ENCODE data around the gene GABRB3. TPM values are rescaled to one million over a fixed set of nuclear protein-coding genes. Genes with fewer than 3 reads are reported as not detected.

Gene GABRB3
- total RNA-seq, 4 donors from 2014 or later: 1.2 to 3.9 (median 2.1) TPM; not detected in 1

DNA sequence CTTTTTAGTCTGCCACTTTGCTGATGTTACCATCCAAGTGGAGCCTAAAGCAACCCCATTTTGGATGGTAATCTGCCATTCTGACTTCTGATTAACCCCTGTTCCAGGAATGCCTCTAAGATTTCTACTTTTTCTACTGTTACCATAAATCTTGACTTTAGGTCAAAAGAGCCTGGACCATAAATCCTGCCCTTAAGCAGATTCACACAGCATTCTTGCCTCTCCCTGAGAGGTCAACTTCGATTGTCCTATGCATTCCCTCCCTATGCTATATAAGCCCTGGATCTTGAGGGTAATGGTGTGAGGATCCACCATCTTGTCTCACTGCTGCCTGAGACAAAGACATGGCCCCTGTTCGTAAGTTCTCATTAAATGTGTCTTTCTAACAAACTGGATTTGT lies 177.3 kb downstream of the GABRB3 start:
- no peaks in the 10 kb centered on the region for H3K36me3 ChIP-seq
- 53 to 71% methylated on average over 2 of the region's 2 CpGs for WGBS, 2 donors
- H3K9me3 ChIP-seq: peaks cover 0 to 21% (median under 1%) of the 10 kb centered on the region in 4 donors
- no peaks in the 10 kb centered on the region for H3K4me1 ChIP-seq
- DNase-seq (ENCODE audit: low spot score in 2 of 2): no peak
- H3K4me3 ChIP-seq: no peak overlapping the region
- TF ChIP-seq, protein P1, sequence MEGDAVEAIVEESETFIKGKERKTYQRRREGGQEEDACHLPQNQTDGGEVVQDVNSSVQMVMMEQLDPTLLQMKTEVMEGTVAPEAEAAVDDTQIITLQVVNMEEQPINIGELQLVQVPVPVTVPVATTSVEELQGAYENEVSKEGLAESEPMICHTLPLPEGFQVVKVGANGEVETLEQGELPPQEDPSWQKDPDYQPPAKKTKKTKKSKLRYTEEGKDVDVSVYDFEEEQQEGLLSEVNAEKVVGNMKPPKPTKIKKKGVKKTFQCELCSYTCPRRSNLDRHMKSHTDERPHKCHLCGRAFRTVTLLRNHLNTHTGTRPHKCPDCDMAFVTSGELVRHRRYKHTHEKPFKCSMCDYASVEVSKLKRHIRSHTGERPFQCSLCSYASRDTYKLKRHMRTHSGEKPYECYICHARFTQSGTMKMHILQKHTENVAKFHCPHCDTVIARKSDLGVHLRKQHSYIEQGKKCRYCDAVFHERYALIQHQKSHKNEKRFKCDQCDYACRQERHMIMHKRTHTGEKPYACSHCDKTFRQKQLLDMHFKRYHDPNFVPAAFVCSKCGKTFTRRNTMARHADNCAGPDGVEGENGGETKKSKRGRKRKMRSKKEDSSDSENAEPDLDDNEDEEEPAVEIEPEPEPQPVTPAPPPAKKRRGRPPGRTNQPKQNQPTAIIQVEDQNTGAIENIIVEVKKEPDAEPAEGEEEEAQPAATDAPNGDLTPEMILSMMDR (IDR thresholded peaks at IDR 0.05): no peak
- TF ChIP-seq EP300 (IDR thresholded peaks at IDR 0.05) (no peak), POLR2A (IDR thresholded peaks at IDR 0.05) (no peak)
- no peak overlapping the region for H3K27ac ChIP-seq
- no peaks in the 10 kb centered on the region for H3K27me3 ChIP-seq

GRCh38 chr15:26590676-26591075 lies 182.2 kb downstream of the GABRB3 start:
- Histone ChIP-seq H3K36me3 (no peaks in the 10 kb centered on the region), H3K4me3 (no peak overlapping the region), H3K27ac (no peak overlapping the region), H3K27me3 (no peaks in the 10 kb centered on the region), H3K9me3 (no peaks in the 10 kb centered on the region), H3K4me1 (no peaks in the 10 kb centered on the region)
- TF ChIP-seq, protein P1 (IDR thresholded peaks at IDR 0.05): no peak
- TF ChIP-seq POLR2A (IDR thresholded peaks at IDR 0.05): no peak
- no peak for TF ChIP-seq EP300 (IDR thresholded peaks at IDR 0.05)
- 56 to 62% methylated on average over 2 of the region's 2 CpGs for WGBS, 2 donors
- no peak for DNase-seq (ENCODE audit: low spot score in 2 of 2)

DNA sequence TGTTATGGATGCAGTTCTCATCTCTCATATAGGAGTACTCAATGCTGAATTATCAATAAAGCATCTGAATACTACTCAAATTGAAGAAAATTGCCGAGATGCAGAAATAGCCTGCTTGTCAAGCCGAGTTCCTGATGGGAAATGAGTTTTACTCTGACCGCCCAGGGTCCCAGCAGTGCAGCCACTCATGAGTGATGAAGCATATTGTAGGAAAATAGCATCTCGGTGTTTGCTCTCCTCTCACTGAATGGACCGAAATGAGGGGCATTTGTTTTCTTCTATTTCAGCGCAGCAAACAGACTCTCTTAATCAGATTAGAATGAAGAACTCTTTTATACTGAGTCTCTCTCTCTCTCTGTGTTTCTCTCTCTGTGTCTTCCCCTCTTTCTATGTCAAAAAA lies 190.0 kb downstream of the GABRB3 start:
- TF ChIP-seq, protein P1 (IDR thresholded peaks at IDR 0.05): no peak
- no peak for TF ChIP-seq EP300 (IDR thresholded peaks at IDR 0.05)
- TF ChIP-seq POLR2A (IDR thresholded peaks at IDR 0.05): no peak
- WGBS, 2 donors: 80 to 88% methylated on average over 6 of the region's 6 CpGs
- no peak overlapping the region for H3K4me3 ChIP-seq

DNA sequence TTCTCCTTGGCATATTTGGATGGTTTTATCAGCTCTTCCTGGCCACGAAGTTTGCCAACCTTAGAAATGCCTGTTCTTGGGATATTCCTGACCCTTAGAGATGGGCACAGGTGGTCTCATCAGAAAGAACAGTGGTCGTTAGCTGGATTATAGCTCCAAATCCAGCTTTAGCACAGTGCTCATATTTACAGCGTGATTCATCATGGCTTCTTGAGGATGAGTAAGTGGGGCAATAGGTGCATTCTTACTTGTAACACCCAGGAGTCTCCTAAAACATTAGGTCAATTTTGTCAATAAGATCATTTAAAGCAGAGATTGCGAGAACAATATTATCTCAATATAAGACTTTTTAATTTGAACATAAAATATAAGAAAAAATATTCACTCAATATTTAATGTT lies 191.9 kb downstream of the GABRB3 start:
- WGBS, 2 donors: 59 to 62% methylated on average over 4 of the region's 4 CpGs
- no peaks in the 10 kb centered on the region for H3K9me3 ChIP-seq
- no peak overlapping the region for H3K27ac ChIP-seq
- H3K27me3 ChIP-seq: no peaks in the 10 kb centered on the region
- no peak for DNase-seq (ENCODE audit: low spot score in 2 of 2)
- H3K4me1 ChIP-seq: no peaks in the 10 kb centered on the region
- no peak overlapping the region for H3K4me3 ChIP-seq
- no peaks in the 10 kb centered on the region for H3K36me3 ChIP-seq
- TF ChIP-seq POLR2A (IDR thresholded peaks at IDR 0.05) (no peak), EP300 (IDR thresholded peaks at IDR 0.05) (no peak)
- TF ChIP-seq, protein P1 (IDR thresholded peaks at IDR 0.05): no peak

More for the DNA sequence above, 190.0 kb downstream of the GABRB3 start:
- Histone ChIP-seq H3K27ac (no peak overlapping the region), H3K9me3 (no peaks in the 10 kb centered on the region), H3K4me1 (no peaks in the 10 kb centered on the region), H3K27me3 (no peaks in the 10 kb centered on the region), H3K36me3 (no peaks in the 10 kb centered on the region)
- no peak for DNase-seq (ENCODE audit: low spot score in 2 of 2)

- TF ChIP-seq, protein P1 (IDR thresholded peaks at IDR 0.05): no peak
- TF ChIP-seq POLR2A (IDR thresholded peaks at IDR 0.05): no peak
- no peak for TF ChIP-seq EP300 (IDR thresholded peaks at IDR 0.05)
- Histone ChIP-seq H3K4me1 (no peaks in the 10 kb centered on the region), H3K27ac (no peak overlapping the region), H3K27me3 (no peaks in the 10 kb centered on the region), H3K36me3 (no peaks in the 10 kb centered on the region), H3K9me3 (no peaks in the 10 kb centered on the region), H3K4me3 (no peak overlapping the region)
- no peak for DNase-seq (ENCODE audit: low spot score in 2 of 2)
- 63 to 69% methylated on average over 5 of the region's 5 CpGs for WGBS, 2 donors
Measured at GRCh38 chr15:26572602-26573350, 200.1 kb downstream of the GABRB3 start.

All from tibial nerve (tissue), 4 donors.